Measurements from ENCODE around the gene CLEC4F.

Gene CLEC4F

DNA sequence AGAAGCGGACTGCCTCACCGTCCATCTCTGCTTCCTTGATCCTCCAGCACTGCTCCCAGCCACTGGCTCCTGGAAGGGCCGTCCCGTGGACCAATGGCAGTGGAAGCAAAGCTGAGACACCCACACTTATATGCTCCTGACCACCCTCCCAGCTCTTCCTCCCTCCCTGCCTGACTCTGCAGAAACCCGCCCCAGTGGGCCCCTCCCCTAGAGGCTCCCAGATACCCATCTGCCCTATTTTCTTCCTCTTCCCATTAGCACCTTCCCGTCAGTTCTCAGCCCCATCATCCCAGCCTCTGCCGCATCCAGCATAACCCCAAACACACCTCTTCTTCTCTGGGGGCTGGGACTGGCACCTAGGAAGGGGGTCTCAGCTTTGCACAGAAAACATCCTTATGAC is at the start of gene CLEC4F:
TSS of gene CLEC4F (minus strand) at position 101 of the 400 bp plus-strand sequence. CDS start at position 25, 76 bp downstream.
- no peak for DNase-seq

DNA sequence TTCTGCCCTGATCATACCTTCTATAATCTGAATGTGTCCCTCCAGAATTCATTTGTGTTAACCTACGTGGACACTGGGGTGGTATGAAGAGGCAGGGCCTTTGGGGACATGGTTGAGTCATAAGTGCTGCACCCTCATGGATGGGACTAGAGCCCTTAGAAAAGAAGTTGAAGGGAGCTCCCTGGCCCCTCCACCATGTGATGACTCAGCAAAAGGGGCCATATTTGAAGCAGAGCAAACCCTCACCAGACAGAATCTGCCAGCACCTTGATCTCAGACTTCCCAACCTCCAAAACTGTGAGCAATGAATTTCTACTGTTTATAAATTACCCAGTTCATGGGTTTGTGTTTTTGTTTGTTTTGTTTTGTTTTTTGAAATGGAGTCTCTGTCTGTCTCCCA is 48.6 kb upstream of the CLEC4F start:
- no peak for DNase-seq

DNA sequence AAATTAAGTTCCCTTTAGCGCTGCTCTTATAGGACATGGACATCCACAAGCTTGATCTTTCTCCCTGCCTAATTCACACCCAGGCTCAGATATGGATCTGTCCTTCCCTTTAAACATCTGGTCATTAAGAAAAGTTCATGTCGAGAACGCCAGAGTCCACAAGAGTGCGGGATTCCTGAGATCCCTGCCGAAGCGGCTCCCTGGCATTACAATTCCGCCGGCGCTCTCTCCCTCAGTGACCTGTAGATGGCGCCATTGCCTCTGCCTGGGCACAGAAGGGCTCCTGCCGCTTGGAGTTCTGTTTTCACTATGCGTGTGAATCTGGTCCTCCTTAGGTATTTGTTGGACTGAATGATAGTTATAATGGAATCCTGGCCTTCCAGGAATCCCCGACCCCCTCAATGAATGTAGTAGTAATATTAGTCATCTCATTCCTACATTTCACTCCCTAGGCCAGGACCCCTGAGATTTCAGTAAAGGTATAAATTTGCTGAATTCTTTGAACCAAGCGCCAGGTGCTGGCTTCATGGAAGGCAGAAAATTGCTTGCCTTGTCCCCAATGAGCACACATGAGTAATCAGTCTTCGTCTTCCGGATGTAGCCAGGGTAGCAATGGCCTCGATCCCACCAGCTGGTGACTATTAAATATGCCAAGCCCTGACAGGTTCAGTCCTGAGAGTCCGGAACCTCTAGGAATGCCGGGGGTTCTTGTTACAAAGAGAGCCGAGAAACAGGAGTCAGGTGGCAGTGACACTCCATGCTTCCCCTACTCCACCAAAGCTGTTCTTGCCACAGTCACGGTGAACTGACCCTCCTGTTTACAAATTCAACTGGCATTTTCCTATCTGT is 41.6 kb upstream of the CLEC4F start:
- peak in 46 of 51 donors; percentile 11 to 88 (median 56) for DNase-seq

GRCh38 chr2:70855667-70856066 is 35.3 kb upstream of the CLEC4F start:
- no peak for DNase-seq

- DNase-seq, result peak in 12 of 51 donors; percentile 5 to 29 (median 10)
Observed at GRCh38 chr2:70854411-70854810, 34.0 kb upstream of the CLEC4F start.

DNA sequence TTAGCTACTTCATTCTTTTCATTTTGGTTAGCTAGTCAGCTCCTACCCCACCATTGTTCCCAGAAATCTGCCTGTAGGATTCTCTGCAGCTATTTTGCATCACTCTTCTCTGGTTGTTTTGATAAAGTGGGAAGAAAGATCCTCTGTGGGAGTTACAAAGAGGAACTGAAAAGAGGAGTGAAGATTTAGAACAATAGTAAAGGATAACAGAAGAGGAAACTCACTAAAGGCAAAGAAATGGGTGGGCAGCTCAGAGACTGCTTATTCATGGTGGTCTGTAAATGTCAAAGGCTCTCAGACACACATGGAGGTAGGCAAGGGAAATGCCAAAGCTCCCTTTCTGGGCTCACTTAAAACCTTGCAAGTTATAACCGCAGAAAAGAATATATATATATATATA is 32.4 kb upstream of the CLEC4F start:
- DNase-seq, result no peak

DNA sequence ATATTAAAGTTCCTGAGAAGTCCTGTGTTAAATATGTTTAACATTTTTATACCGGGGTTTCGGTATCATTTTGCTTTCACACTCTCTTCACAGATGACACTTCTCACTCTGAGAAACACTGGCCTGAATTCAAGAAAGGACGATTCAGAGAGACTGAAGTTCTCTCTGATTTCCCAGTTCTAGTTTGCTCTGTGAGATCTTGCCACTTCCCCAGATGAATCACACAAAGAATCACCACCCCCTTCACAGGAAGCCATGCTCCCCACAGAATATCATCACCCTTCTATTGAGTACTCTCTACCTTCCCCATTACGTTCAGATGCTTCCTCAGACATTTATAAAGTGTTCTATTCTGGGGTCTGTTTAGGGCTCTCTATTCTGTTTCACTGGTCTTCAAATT is 31.3 kb upstream of the CLEC4F start:
- DNase-seq, result peak in 1 of 51 donors; percentile 6

DNA sequence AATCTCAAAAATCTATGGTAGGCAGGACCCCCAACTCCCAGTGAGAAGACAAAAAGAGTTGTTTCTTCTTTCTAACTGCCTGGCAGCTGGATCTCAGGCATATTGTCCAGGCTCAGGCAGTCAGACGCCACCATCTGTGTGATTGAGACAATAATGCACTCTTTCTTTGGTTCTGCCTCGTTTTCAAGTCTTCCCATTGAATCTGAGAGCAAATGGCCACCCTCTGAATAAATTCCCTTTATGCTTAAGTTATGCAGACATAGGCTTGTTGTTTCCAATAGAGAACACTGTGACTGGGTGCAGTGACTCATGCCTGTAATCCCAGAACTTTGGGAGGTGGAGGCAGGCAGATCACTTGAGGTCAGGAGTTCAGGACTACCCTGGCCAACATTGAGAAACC is 30.5 kb upstream of the CLEC4F start:
- DNase-seq, result peak in 15 of 51 donors; percentile 11 to 74 (median 29)

DNA sequence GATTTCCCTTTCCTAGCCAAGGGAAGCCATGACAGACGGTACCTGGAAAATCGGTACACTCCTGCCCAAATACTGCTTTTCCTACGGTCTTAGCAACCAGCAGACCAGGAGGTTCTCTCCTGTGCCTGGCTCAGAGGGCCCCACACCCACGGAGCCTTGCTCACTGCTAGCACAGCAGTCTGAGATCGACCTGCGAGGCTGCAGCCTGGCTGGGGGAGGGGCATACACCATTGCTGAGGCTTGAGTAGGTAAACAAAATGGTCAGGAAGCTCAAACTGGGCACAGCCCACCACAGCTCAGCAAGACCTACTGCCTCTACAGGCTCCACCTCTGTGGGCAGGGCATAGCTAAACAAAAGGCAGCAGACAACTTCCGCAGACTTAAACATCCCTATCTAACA is 22.0 kb upstream of the CLEC4F start:
- DNase-seq, result no peak

GRCh38 chr2:70837980-70838925 is 17.9 kb upstream of the CLEC4F start:
- no peak for DNase-seq

DNA sequence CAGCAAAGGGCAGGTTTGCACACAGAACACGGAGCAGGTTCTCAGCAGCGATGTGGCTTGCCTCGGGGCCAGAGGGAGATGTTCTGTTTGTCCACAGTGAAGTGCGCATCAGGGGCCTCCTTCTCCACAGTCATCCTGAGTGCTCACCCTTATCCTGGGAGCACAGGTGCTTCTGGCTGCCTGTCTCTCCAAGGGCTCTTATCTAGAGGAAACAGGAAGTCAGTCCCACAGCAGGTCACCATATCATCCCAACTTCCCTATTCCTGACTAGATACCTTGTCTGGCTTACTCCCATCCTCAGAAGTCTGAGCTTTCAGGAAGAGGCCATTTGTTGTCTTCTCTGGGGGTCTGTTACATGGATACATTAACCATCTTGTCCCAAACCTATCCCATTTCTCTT is 15.2 kb upstream of the CLEC4F start, which contains the start of gene CD207:
TSS of gene CD207 (minus strand) at position 174 of the 400 bp plus-strand sequence. CDS start at position 134, 40 bp downstream.
- DNase-seq, result no peak

DNA sequence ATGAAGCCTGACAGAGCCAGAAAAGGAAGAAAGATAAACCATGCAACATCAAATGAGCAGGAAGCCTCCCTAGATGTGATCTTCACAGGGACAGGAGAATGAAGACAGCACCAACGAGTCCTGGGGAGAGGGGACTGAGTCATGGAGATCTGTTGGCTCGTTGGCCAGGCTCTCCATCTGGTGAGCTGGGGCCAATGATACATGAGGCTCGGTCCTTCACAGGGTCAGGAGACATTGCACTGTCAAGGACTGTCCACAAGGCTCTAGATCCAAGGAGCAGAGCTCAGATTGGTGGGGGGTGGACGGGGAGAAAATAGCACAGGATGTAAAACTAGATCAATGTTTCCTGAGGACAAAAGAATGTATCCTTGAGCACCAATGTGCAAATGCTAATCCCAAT is 14.5 kb upstream of the CLEC4F start:
- DNase-seq, result no peak

- no peak for DNase-seq
Observed at GRCh38 chr2:70834106-70834505, 13.7 kb upstream of the CLEC4F start.

DNA sequence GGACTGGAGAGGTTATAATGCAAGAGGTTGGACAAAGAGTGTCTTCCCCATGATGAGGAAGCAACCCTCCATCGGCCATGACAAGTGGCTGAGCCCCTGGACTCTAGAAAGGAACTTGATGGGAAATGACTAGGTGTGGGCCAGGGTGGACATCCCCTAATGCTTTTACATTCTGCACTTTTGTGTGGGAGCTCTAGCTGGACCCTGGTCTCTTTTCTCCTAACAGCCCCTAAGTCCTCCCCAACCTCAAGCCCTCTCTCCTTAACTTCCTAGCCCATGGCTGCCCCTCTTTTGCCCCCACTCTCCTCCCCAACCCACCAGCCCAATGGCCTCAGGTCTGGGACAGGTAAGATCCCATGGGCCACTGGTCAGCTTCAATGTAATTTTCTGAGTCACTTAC is 12.8 kb upstream of the CLEC4F start:
- no peak for DNase-seq

DNA sequence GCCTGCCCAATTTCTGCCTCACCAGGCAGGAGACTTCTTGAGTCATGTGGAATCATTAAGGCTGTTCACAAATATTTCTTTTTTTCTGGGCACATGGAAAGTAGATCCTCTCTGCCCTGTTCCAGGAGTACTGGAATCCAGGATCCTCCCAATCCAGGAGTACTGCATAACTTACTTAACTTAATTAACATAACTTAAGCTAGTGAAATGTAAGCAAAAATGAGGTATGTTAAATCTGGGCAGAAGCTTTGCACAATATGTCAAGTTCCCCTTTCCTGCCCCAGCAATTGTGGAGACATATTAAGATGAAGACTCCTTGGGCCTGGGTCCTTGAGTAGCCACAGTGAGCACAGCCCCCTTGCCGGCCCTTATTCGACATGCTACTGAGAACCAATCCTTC is 12.0 kb upstream of the CLEC4F start:
- DNase-seq, result no peak

- DNase-seq, result no peak
Observed at GRCh38 chr2:70831861-70832260, 11.5 kb upstream of the CLEC4F start.

GRCh38 chr2:70830366-70830765 is 10.0 kb upstream of the CLEC4F start:
- no peak for DNase-seq

DNA sequence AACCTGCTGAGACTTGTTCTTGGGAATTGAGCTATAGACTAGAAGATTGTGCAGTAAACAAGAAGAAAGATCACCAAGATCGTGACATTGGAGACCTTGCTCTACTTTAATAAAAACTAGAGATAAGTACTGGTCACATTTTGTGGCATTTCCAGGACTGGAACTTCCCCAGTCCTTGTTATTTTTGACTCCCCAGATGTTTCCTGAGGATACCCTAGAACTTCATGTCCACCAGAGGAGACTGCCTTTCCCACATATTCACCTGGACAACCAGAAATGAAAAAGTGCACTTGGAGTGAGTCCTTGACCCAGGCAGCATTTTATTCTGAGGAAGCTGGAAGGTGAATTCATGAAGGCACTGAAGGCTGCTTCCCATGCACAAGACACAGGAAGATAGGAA is 9.5 kb upstream of the CLEC4F start:
- no peak for DNase-seq

DNA sequence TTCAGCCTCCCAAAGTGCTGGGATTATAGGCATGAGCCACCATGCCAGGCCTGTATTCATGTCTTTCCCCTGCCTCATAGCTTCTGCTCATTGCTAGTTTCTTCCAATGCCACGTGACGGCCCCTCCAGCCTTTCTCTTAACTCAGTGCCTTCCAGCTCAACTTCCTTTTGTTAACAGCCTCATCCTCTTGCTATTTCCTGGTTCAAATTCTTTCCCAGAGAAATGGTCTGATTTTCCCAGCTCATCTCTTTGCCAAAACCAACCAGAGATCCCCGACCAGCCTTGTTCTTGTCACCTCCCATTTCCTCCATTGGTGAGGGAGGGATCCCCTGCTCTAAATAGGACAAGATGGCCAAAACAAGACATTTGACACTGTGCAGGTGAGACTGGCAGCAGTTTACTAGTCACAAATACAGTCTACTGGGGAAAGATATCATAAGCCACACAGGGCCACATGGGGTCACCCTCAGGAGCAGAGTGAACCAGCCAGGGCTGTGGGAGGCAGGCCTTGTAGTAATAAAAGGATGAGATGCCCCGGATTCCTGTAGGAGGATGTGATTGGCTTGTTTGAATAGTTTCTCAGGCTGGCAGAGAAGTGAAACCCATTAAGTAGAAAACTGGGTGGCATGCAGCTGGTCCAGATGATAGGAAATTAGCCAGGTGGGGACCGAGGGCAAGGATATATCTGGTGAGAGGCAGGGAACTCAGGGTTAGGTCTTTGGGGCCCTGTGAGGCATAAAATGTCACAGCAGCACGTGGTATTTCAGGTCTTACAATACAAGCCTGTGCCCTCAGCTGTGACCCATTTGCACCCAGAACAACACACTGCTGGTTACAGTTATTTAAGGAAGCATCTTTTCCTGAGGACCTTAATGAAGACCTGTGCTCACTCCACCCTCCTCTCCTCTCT is 8.8 kb upstream of the CLEC4F start:
- DNase-seq, result no peak

DNA sequence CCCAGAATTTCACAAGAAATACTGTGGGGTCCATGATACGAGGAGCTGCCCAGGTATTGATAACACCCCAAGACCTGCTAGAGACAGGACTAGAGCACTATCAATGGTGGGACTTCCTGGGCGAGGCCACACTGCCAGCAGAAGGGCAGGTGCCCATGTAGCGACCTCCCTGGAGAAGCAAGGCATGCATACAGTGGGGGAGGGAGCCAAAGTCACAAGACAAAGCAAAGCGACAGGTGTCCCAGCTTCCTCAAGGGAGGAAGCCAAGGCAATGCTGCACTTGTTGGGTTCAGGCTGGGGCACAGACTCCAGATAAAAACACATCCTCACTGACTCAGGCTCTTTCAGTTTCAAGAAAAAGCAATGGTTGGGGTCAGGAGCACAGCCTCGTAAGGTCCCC is 7.7 kb upstream of the CLEC4F start:
- no peak for DNase-seq

GRCh38 chr2:70827388-70827787 is 7.0 kb upstream of the CLEC4F start:
- DNase-seq, result no peak
